Astrocyte (in vitro differentiated cells and primary cell): ENCODE measurements around the gene EXOG. TPM values are rescaled to one million over a fixed set of nuclear protein-coding genes. Genes with fewer than 3 reads are reported as not detected.

Experiments used
- DNase-seq: peaks from one replicate; pipeline ENCODE4 v3.0.0-alpha.2; 2010; ENCODE audit warnings: low read depth
- FAIRE-seq: peaks from 2 replicates; lab custom pipeline; 2011; peaks lifted over from hg19 to GRCh38; lab: Jason Lieb, UNC
- H2AFZ ChIP-seq: 2 replicates; pipeline ENCODE4 v1.6.0; 2012; ENCODE audit warnings: low read depth, low read length, inconsistent platforms
- H3K27ac ChIP-seq: 2 replicates; pipeline ENCODE4 v1.5.1; 2011; ENCODE audit warnings: low read depth, low read length, inconsistent platforms
- H3K27me3 ChIP-seq: 2 replicates; pipeline ENCODE4 v1.6.0; 2011; ENCODE audit warnings: low read length, inconsistent platforms; ENCODE audit not compliant: insufficient read depth
- H3K36me3 ChIP-seq: 2 replicates; pipeline ENCODE4 v1.5.1; 2011; ENCODE audit warnings: low read length, inconsistent platforms; ENCODE audit not compliant: insufficient read depth
- H3K4me1 ChIP-seq: 2 replicates; pipeline ENCODE4 v1.5.1; 2011; ENCODE audit warnings: low read length, inconsistent platforms; ENCODE audit not compliant: insufficient read depth
- H3K4me2 ChIP-seq: 2 replicates; pipeline ENCODE4 v1.6.0; 2012; ENCODE audit warnings: low read length, inconsistent platforms
- H3K4me3 ChIP-seq: 2 replicates; pipeline ENCODE4 v1.5.1; 2011; ENCODE audit warnings: low read depth, mild to moderate bottlenecking, low read length, inconsistent platforms; ENCODE audit not compliant: insufficient read depth
- H3K79me2 ChIP-seq: 2 replicates; pipeline ENCODE4 v1.6.0; 2012; ENCODE audit warnings: mild to moderate bottlenecking, low read length, inconsistent platforms; ENCODE audit not compliant: insufficient read depth
- H3K9ac ChIP-seq: 2 replicates; pipeline ENCODE4 v1.6.0; 2012; ENCODE audit warnings: mild to moderate bottlenecking, low read length, inconsistent platforms
- H3K9me3 ChIP-seq: 2 replicates; pipeline ENCODE4 v1.5.1; 2012; ENCODE audit warnings: low read depth, mild to moderate bottlenecking, low read length, inconsistent platforms; ENCODE audit not compliant: insufficient read depth
- H4K20me1 ChIP-seq: 2 replicates; pipeline ENCODE4 v1.6.0; 2012; ENCODE audit warnings: low read length, inconsistent platforms; ENCODE audit not compliant: insufficient read depth
- H3K27ac Mint-ChIP-seq: one replicate; pipeline ENCODE4 v1.8.0; 2021; ENCODE audit warnings: mild to moderate bottlenecking, mixed read lengths; ENCODE audit not compliant: unreplicated experiment
- H3K27me3 Mint-ChIP-seq: one replicate; pipeline ENCODE4 v1.8.0; 2021; ENCODE audit warnings: low read depth, mixed read lengths; ENCODE audit not compliant: unreplicated experiment
- H3K36me3 Mint-ChIP-seq: one replicate; pipeline ENCODE4 v1.8.0; 2021; ENCODE audit warnings: low read depth, mixed read lengths; ENCODE audit not compliant: unreplicated experiment
- H3K4me1 Mint-ChIP-seq: one replicate; pipeline ENCODE4 v1.8.0; 2021; ENCODE audit warnings: low read depth, mixed read lengths; ENCODE audit not compliant: unreplicated experiment
- H3K4me3 Mint-ChIP-seq: one replicate; pipeline ENCODE4 v1.8.0; 2021; ENCODE audit warnings: mild to moderate bottlenecking, moderate library complexity, mixed read lengths; ENCODE audit not compliant: unreplicated experiment
- H3K9me3 Mint-ChIP-seq: one replicate; pipeline ENCODE4 v1.8.0; 2021; ENCODE audit warnings: mild to moderate bottlenecking, mixed read lengths; ENCODE audit not compliant: unreplicated experiment
- EZH2 ChIP-seq: IDR thresholded peaks from 2 replicates; pipeline ENCODE4 v1.6.1; 2012; ENCODE audit warnings: mild to moderate bottlenecking, low read length, inconsistent platforms; ENCODE audit not compliant: insufficient read depth
- total RNA-seq: library from RNA; stranded (reverse); gene quantifications from 2 replicates; pipeline ENCODE4 v1.2.1, GENCODE V29; 2021
- TF ChIP-seq, protein P1 (sequence below): IDR thresholded peaks from 2 replicates; pipeline ENCODE4 v1.5.1; 2011; ENCODE audit warnings: low read depth, mild to moderate bottlenecking, inconsistent platforms, low read length, moderate library complexity; ENCODE audit not compliant: insufficient read depth

EXOG gene
- total RNA-seq, 1 donor from 2014 or later = 11.5 TPM

DNA sequence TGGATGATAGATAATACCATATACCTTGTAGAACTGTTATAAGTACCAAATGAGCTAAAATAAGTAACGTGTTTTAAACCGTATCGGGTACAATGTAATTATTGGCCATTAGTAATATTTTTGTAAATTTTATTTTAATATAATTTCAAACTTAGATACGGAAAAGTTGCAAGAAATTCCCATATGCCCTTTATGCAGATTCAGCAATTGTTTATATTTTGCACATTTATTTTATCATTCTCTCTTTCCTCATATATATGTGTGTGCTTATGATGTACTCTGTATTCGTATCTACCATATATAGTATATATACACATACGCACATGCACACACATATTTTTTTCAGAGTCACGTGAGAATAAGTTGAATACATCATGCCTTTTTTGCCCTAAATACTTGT is 38.5 kb downstream of the EXOG start:
- DNase-seq (no peak), FAIRE-seq (no peak)
- H3K9me3 Mint-ChIP-seq = peaks cover 11% of the 10 kb centered on the region
- Histone ChIP-seq H3K27ac (no peak overlapping the region), H3K4me2 (no peak overlapping the region), H3K4me1 (no peaks in the 10 kb centered on the region), H3K9me3 (no peaks in the 10 kb centered on the region), H4K20me1 (no peaks in the 10 kb centered on the region), H2AFZ (no peak overlapping the region), H3K79me2 (no peaks in the 10 kb centered on the region), H3K9ac (no peak overlapping the region), H3K36me3 (no peaks in the 10 kb centered on the region), H3K4me3 (no peak overlapping the region), H3K27me3 (no peaks in the 10 kb centered on the region)
- H3K27me3 Mint-ChIP-seq = peaks cover 3% of the 10 kb centered on the region
- H3K4me1 Mint-ChIP-seq = peaks cover 8% of the 10 kb centered on the region
- no peak overlapping the region for H3K4me3 Mint-ChIP-seq
- no peak overlapping the region for H3K27ac Mint-ChIP-seq
- peaks cover 13% of the 10 kb centered on the region for H3K36me3 Mint-ChIP-seq
- TF ChIP-seq EZH2 = no peak
- TF ChIP-seq, protein P1, sequence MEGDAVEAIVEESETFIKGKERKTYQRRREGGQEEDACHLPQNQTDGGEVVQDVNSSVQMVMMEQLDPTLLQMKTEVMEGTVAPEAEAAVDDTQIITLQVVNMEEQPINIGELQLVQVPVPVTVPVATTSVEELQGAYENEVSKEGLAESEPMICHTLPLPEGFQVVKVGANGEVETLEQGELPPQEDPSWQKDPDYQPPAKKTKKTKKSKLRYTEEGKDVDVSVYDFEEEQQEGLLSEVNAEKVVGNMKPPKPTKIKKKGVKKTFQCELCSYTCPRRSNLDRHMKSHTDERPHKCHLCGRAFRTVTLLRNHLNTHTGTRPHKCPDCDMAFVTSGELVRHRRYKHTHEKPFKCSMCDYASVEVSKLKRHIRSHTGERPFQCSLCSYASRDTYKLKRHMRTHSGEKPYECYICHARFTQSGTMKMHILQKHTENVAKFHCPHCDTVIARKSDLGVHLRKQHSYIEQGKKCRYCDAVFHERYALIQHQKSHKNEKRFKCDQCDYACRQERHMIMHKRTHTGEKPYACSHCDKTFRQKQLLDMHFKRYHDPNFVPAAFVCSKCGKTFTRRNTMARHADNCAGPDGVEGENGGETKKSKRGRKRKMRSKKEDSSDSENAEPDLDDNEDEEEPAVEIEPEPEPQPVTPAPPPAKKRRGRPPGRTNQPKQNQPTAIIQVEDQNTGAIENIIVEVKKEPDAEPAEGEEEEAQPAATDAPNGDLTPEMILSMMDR = no peak

DNA sequence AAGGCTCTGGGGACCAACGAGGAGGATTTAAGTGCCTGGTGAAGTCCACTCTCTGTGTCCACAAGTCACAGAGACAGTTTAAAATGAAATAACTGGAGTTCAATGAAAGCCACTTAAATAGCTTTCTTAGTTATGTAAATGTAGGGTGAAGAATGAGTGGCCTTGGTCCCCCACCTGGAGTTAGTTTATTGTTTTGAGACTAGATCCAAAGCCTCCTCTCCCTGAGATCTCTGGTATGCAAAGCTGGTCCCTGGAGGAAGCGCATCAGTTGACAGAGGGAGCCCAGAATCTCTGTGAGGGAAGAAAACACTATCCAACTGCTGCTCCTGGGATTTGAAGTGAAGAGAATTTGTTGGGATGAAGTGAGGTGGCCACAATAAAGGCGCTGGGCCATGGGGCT is 40.5 kb downstream of the EXOG start:
- DNase-seq = no peak
- no peak for FAIRE-seq
- no peak overlapping the region for H3K4me2 ChIP-seq
- TF ChIP-seq, protein P1 = no peak
- no peak for TF ChIP-seq EZH2
- H3K9ac ChIP-seq = no peak overlapping the region
- Mint-ChIP-seq H3K9me3 (peaks cover 11% of the 10 kb centered on the region), H3K4me1 (peaks cover 14% of the 10 kb centered on the region), H3K27ac (peak overlapping the region; percentile 58), H3K4me3 (no peak overlapping the region), H3K27me3 (peaks cover 4% of the 10 kb centered on the region), H3K36me3 (peaks cover 10% of the 10 kb centered on the region)
- H3K36me3 ChIP-seq = no peaks in the 10 kb centered on the region
- H3K27me3 ChIP-seq = no peaks in the 10 kb centered on the region
- H3K4me3 ChIP-seq = no peak overlapping the region
- no peaks in the 10 kb centered on the region for H3K79me2 ChIP-seq
- no peaks in the 10 kb centered on the region for H4K20me1 ChIP-seq
- no peak overlapping the region for H3K27ac ChIP-seq
- no peaks in the 10 kb centered on the region for H3K9me3 ChIP-seq
- no peaks in the 10 kb centered on the region for H3K4me1 ChIP-seq
- H2AFZ ChIP-seq = no peak overlapping the region

DNA sequence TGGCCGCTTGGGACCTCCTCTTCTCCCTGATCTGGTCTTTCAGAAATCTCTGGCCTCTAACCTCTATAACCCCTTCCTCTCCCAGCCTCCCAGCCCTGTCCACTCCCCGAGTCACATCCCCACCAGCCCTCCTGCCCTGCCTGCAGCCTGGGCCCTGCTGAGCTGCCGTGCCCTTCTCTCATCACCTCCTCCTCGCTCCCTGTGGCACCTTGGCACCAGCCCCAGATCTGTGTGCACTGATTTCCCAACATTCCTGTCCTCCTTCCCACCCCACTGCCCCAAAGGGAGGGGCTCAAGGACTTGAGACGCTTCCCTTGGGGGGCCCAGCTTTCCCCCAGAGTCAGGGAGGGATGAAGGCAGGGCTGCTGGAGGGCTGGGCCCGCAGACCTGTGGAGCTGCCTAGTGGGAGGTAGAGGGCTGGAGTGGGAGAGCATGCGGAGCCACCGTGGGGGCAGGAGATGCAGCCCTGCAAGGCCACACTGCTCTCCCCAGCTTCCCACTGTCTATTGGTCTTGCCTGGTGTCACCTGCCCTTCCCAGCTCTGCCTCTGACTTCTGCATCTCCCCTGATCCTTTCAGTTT is 42.7 kb downstream of the EXOG start:
- peaks cover 10% of the 10 kb centered on the region for H3K36me3 Mint-ChIP-seq
- Histone ChIP-seq H3K4me1 (no peaks in the 10 kb centered on the region), H3K9ac (no peak overlapping the region), H3K27ac (no peak overlapping the region), H2AFZ (no peak overlapping the region), H3K4me3 (no peak overlapping the region), H3K36me3 (no peaks in the 10 kb centered on the region), H3K79me2 (no peaks in the 10 kb centered on the region), H3K27me3 (no peaks in the 10 kb centered on the region), H3K9me3 (no peaks in the 10 kb centered on the region), H4K20me1 (no peaks in the 10 kb centered on the region), H3K4me2 (no peak overlapping the region)
- H3K4me3 Mint-ChIP-seq = no peak overlapping the region
- FAIRE-seq (no peak), DNase-seq (no peak)
- peaks cover 11% of the 10 kb centered on the region for H3K9me3 Mint-ChIP-seq
- no peak for TF ChIP-seq EZH2
- TF ChIP-seq, protein P1 = no peak
- no peak overlapping the region for H3K27ac Mint-ChIP-seq
- H3K27me3 Mint-ChIP-seq = peaks cover 18% of the 10 kb centered on the region
- H3K4me1 Mint-ChIP-seq = peaks cover 17% of the 10 kb centered on the region
